HepG2 (cell line): ENCODE results near the gene PALM3. TPM values are rescaled to one million over a fixed set of nuclear protein-coding genes. Genes with fewer than 3 reads are reported as not detected.
A peak's percentile ranks its signal among the peaks of the same experiment; 100 is the strongest.

Experiments
- CBX2 ChIP-seq, 2 experiments: fragments of 200-600 bp in 1 of 2; sonication (generic); formaldehyde crosslinking in 1 of 2; IDR thresholded peaks; 2 replicates each; pipeline versions ENCODE4 v1.7.0 to v1.8.1; 2018 to 2022; ENCODE audit warnings: low read depth in 2 of 2, low read length in 1 of 2, mild to moderate bottlenecking in 1 of 2, missing genetic modification reagents in 1 of 2
- DNMT1 ChIP-seq: sonication (generic); formaldehyde crosslinking; IDR thresholded peaks from 2 replicates; pipeline ENCODE4 v1.5.1; 2020; ENCODE audit warnings: mild to moderate bottlenecking, missing genetic modification reagents
- HNF1B ChIP-seq: sonication (generic); formaldehyde crosslinking; IDR thresholded peaks from 2 replicates; pipeline ENCODE4 v1.5.1; 2020; ENCODE audit warnings: mild to moderate bottlenecking, moderate library complexity, missing genetic modification reagents
- MAZ ChIP-seq, 2 experiments: sonication (generic) in 1 of 2; formaldehyde crosslinking in 1 of 2; IDR thresholded peaks; 2 replicates each; pipeline versions ENCODE4 v1.5.0 to v1.6.1; 2012 to 2020; ENCODE audit warnings: low read depth in 2 of 2, mild to moderate bottlenecking in 2 of 2, borderline replicate concordance in 1 of 2, improper control_type of control experiment in 1 of 2, low read length in 1 of 2, missing genetic modification reagents in 1 of 2, moderate library complexity in 1 of 2
- MED13 ChIP-seq: sonication (generic); formaldehyde crosslinking; IDR thresholded peaks from 2 replicates; pipeline ENCODE4 v1.5.0; 2020; ENCODE audit warnings: missing genetic modification reagents
- MEIS2 ChIP-seq: sonication (generic); formaldehyde crosslinking; IDR thresholded peaks from 2 replicates; pipeline ENCODE4 v1.9.0; 2021; ENCODE audit warnings: mild to moderate bottlenecking, missing genetic modification reagents
- PCBP1 ChIP-seq: fragments of 200-400 bp; formaldehyde crosslinking; IDR thresholded peaks from 2 replicates; pipeline ENCODE4 v1.6.1; 2017; ENCODE audit warnings: mild to moderate bottlenecking, low read depth, low read length, borderline replicate concordance
- SNAI1 ChIP-seq: sonication (generic); formaldehyde crosslinking; IDR thresholded peaks from 2 replicates; pipeline ENCODE4 v1.5.0; 2020; ENCODE audit warnings: mild to moderate bottlenecking, missing genetic modification reagents, borderline replicate concordance
- SUZ12 ChIP-seq: fragments of 150-350 bp; IDR thresholded peaks from 2 replicates; pipeline ENCODE4 v1.6.1; 2014; ENCODE audit warnings: low read depth, low read length
- YEATS4 ChIP-seq: sonication (generic); formaldehyde crosslinking; IDR thresholded peaks from 2 replicates; pipeline ENCODE4 v1.4.0; 2020; ENCODE audit warnings: missing genetic modification reagents, borderline replicate concordance
- ZNF280B ChIP-seq: sonication (generic); formaldehyde crosslinking; IDR thresholded peaks from 2 replicates; pipeline ENCODE4 v1.5.0; 2020; ENCODE audit warnings: missing genetic modification reagents, mild to moderate bottlenecking, borderline replicate concordance
- ZNF547 ChIP-seq: sonication (generic); formaldehyde crosslinking; IDR thresholded peaks from 2 replicates; pipeline ENCODE4 v1.5.1; 2020; ENCODE audit warnings: mild to moderate bottlenecking, missing genetic modification reagents
- ZNF720 ChIP-seq: sonication (generic); formaldehyde crosslinking; IDR thresholded peaks from 2 replicates; pipeline ENCODE4 v1.4.0; 2020; ENCODE audit warnings: missing genetic modification reagents
- ZNF747 ChIP-seq: sonication (generic); formaldehyde crosslinking; IDR thresholded peaks from 2 replicates; pipeline ENCODE4 v1.8.1; 2023; ENCODE audit warnings: missing genetic modification reagents, mild to moderate bottlenecking, borderline replicate concordance
- ZNF749 ChIP-seq: sonication (generic); formaldehyde crosslinking; IDR thresholded peaks from 2 replicates; pipeline ENCODE4 v1.8.0; 2022; ENCODE audit warnings: mild to moderate bottlenecking, missing genetic modification reagents, moderate library complexity, borderline replicate concordance
- polyA plus RNA-seq, 8 experiments: library from polyadenylated mRNA; depleted of rRNA in 3 of 8; stranded (reverse) in 7 of 8; unstranded in 1 of 8; fragments of >200 nt; fragmentation: Illumina TruSeq in 4 of 8; extraction: Trizol in 4 of 8; gene quantifications; 2 replicates each; pipeline versions ENCODE4 v1.2.1 to v1.2.3, GENCODE V29; 2011 to 2016; ENCODE audit warnings: low read depth in 4 of 8, missing spikeins in 1 of 8, mixed read lengths in 1 of 8; ENCODE audit not compliant: insufficient read depth in 1 of 8
- total RNA-seq, 5 experiments: library from RNA; depleted of rRNA; stranded (reverse); fragments of >200 nt; fragmentation: Illumina TruSeq; extraction: Trizol; gene quantifications; 2 replicates each; pipeline ENCODE4 v1.2.3, GENCODE V29; 2016; ENCODE audit warnings: low read depth in 1 of 5

Gene PALM3
- total and polyA plus RNA-seq, 2 of the 13 experiments (the other 11 are each of a cell fraction or from before 2014, with no cell fraction given), result 0.79 to 2.4 TPM

GRCh38 chr19:14072535-14073260 is 10.8 kb upstream of the PALM3 start, which contains the start of gene MISP3 (continued):
- TF ChIP-seq HNF1B (CRISPR knock-in tag), result 0 out of 2 replicates have a peak, but pooled peaks have one; percentile 17
- TF ChIP-seq CBX2 (IDR thresholded peaks at IDR 0.05; ENCODE audit: low read depth, low read length), result no peak
- TF ChIP-seq CBX2 (CRISPR knock-in tag; IDR thresholded peaks at IDR 0.05; ENCODE audit: low read depth), result no peak
- TF ChIP-seq ZNF547 (CRISPR knock-in tag), result no peak; the same call in 1 of the 2 replicates
- 0 out of 2 replicates have a peak, but pooled peaks have one; percentile 12 for TF ChIP-seq ZNF747
- no peak for TF ChIP-seq DNMT1 (CRISPR knock-in tag)
- TF ChIP-seq MEIS2, result no peak
- no peak for TF ChIP-seq ZNF749 (CRISPR knock-in tag)
- no peak for TF ChIP-seq MAZ (IDR thresholded peaks at IDR 0.05; ENCODE audit: borderline replicate concordance, low read depth, low read length)
- peak; percentile 21 for TF ChIP-seq MAZ (CRISPR knock-in tag; IDR thresholded peaks at IDR 0.05; ENCODE audit: low read depth)
- TF ChIP-seq ZNF280B (CRISPR knock-in tag), result 0 out of 2 replicates have a peak, but pooled peaks have one; percentile 15
- no peak for TF ChIP-seq SUZ12
- no peak for TF ChIP-seq MED13
- no peak for TF ChIP-seq ZNF720
- no peak for TF ChIP-seq PCBP1
- TF ChIP-seq YEATS4 (CRISPR knock-in tag), result no peak; the same call in 1 of the 2 replicates
- TF ChIP-seq SNAI1 (CRISPR knock-in tag), result 0 out of 2 replicates have a peak, but pooled peaks have one; percentile 2
- TF ChIP-seq, all 625 proteins: peak for 54
